KMS-11 (cell line): ENCODE measurements around the gene CYB5D1.

Experiments used
- H2AFZ ChIP-seq: fragments of 200-600 bp; sonication (generic); 2 replicates; pipeline ENCODE4 v1.6.1; 2016; ENCODE audit warnings: antibody characterized with exemption, mixed run types, low read depth
- H3K27ac ChIP-seq: fragments of 200-600 bp; sonication (generic); 2 replicates; pipeline ENCODE4 v1.6.1; 2016; ENCODE audit warnings: mild to moderate bottlenecking, mixed run types
- H3K27me3 ChIP-seq: fragments of 200-600 bp; sonication (generic); 2 replicates; pipeline ENCODE4 v1.6.1; 2017; ENCODE audit warnings: mild to moderate bottlenecking, low read depth, mixed run types, moderate library complexity; ENCODE audit not compliant: insufficient read depth
- H3K36me3 ChIP-seq: fragments of 200-600 bp; sonication (generic); 2 replicates; pipeline ENCODE4 v1.6.1; 2017; ENCODE audit warnings: mild to moderate bottlenecking, mixed run types; ENCODE audit not compliant: insufficient read depth
- H3K4me1 ChIP-seq: fragments of 200-600 bp; sonication (generic); 2 replicates; pipeline ENCODE4 v1.6.1; 2016; ENCODE audit warnings: mild to moderate bottlenecking, low read depth, mixed run types; ENCODE audit not compliant: poor library complexity, severe bottlenecking
- H3K4me2 ChIP-seq: fragments of 200-600 bp; sonication (generic); 2 replicates; pipeline ENCODE4 v1.7.0; 2016; ENCODE audit warnings: mild to moderate bottlenecking, mixed run types
- H3K4me3 ChIP-seq: fragments of 200-600 bp; sonication (generic); IDR thresholded peaks from 2 replicates; pipeline ENCODE4 v1.6.1; 2017; ENCODE audit warnings: low read depth, low read length, mixed read lengths; ENCODE audit not compliant: insufficient read depth
- H3K79me2 ChIP-seq: fragments of 200-600 bp; sonication (generic); 2 replicates; pipeline ENCODE4 v1.6.1; 2016; ENCODE audit warnings: low read depth, mixed run types; ENCODE audit not compliant: insufficient read depth
- H3K9ac ChIP-seq: fragments of 200-600 bp; sonication (generic); 2 replicates; pipeline ENCODE4 v1.6.1; 2016; ENCODE audit warnings: mild to moderate bottlenecking, mixed run types
- H4K20me1 ChIP-seq: fragments of 200-600 bp; sonication (generic); 2 replicates; pipeline ENCODE4 v1.6.1; 2016; ENCODE audit warnings: mild to moderate bottlenecking, mixed run types; ENCODE audit not compliant: insufficient read depth
- CTCF ChIP-seq: fragments of 200-600 bp; sonication (generic); conservative IDR thresholded peaks from 2 replicates; pipeline ENCODE4 v1.6.1; 2017; ENCODE audit warnings: low read depth, mild to moderate bottlenecking, antibody characterized with exemption, low read length, moderate library complexity, mixed read lengths

The CYB5D1 gene

GRCh38 chr17:7854078-7854777, 3.6 kb upstream of the CYB5D1 start:
- Histone ChIP-seq H3K4me2 (no peak overlapping the region), H3K4me3 (no peak overlapping the region), H3K27me3 (no peaks in the 10 kb centered on the region), H3K79me2 (no peaks in the 10 kb centered on the region), H3K27ac (no peak overlapping the region), H3K4me1 (no peaks in the 10 kb centered on the region), H3K36me3 (no peaks in the 10 kb centered on the region), H2AFZ (no peak overlapping the region), H3K9ac (no peak overlapping the region), H4K20me1 (no peaks in the 10 kb centered on the region)
- TF ChIP-seq CTCF = no peak

DNA sequence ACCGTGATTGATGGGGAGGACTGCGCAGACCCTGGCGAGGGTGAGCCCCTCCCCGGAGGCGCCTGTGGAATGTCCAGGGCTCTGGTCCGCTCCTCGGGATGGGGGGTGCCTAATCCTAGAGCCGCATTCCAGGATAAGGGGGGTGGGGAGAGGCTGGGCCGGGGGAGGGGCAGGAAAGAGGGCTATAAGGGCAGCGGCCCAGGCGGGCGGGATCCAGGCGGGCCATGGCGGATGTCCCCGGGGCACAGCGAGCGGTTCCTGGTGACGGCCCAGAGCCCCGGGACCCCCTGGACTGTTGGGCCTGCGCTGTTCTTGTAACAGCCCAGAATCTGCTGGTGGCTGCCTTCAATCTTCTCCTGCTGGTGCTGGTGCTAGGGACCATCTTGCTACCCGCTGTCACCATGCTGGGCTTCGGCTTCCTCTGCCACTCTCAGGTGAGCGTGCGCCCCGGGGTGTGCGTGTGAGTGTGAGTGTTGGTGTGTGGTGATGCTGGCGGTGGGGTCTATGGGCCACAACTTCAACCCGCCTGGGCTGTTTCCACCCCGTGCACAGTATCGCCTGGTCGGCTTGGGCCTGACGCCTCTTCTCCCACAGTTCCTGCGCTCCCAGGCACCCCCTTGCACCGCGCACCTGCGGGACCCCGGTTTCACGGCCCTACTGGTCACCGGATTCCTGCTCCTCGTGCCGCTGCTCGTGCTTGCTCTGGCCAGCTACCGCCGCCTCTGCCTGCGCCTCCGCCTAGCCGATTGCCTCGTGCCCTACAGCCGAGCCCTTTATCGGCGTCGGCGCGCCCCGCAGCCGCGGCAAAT, 2.7 kb upstream of the CYB5D1 start, which contains the start of gene TMEM88:
Gene TMEM88 (plus strand): TSS at position 216 of the 809 bp plus-strand sequence. CDS start 9 bp downstream, at position 225.
- no peak within 1 kb of the TSS for H3K4me3 ChIP-seq
- TF ChIP-seq CTCF = no peak

GRCh38 chr17:7855660-7856010, 2.2 kb upstream of the CYB5D1 start:
- peak overlapping the region; percentile 9; the same call in 1 of the 2 replicates for H3K4me2 ChIP-seq
- H3K4me3 ChIP-seq = no peak overlapping the region
- no peak for TF ChIP-seq CTCF
- H3K27me3 ChIP-seq = no peaks in the 10 kb centered on the region
- H4K20me1 ChIP-seq = no peaks in the 10 kb centered on the region
- H3K36me3 ChIP-seq = no peaks in the 10 kb centered on the region
- no peak overlapping the region for H3K9ac ChIP-seq
- H2AFZ ChIP-seq = no peak overlapping the region
- no peak overlapping the region for H3K27ac ChIP-seq
- no peaks in the 10 kb centered on the region for H3K79me2 ChIP-seq
- no peaks in the 10 kb centered on the region for H3K4me1 ChIP-seq

More for the DNA sequence above, 2.7 kb upstream of the CYB5D1 start, which contains the start of gene TMEM88:
- H2AFZ ChIP-seq = no peak within 1 kb of the TSS
- no peaks in the 10 kb centered on the region for H3K36me3 ChIP-seq
- no peaks in the 10 kb centered on the region for H3K4me1 ChIP-seq
- no peaks in the 10 kb centered on the region for H3K79me2 ChIP-seq
- no peaks in the 10 kb centered on the region for H3K27me3 ChIP-seq
- H3K9ac ChIP-seq = no peak within 1 kb of the TSS
- peak within 1 kb of the TSS; percentile 9; the same call in 1 of the 2 replicates for H3K4me2 ChIP-seq
- H4K20me1 ChIP-seq = no peaks in the 10 kb centered on the region
- H3K27ac ChIP-seq = no peak within 1 kb of the TSS

DNA sequence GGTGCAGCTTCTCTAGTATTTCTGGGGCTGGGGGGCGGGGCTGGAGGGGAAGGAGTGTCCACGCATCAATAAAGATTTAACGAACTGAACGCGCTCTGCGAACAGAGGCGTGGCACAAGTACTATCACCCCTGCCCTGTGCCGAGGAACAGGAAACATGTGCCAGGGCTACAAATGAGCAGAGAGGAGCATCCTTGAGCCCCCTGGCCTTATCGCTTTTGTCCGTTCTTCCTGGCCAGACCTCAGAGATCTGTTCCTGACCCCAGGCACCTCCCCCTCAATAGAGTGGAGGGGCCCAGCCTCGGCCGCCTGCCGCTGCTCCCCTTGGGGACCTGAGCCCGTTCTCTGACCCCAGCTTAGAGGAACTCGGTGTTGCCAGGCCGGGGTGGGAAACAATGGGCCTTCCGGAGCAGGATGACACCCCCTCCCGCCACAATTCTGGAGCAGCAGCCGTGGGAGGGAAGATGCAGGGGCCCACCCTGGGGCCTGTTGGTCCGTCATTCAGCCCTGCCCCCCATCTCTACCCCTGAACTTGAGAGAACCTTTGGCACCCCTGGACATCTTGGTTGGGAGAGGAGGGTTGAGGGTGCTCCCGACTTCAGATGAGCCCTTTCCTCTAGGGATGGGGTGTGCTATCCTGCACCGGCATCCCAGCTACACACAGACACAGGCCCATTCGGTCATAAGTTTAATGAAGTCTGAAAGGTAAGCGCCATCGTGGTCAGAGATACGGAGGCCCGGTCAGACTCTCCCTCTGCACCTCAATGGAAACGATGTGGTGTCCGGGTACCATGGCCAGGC, 1.6 kb upstream of the CYB5D1 start:
- Histone ChIP-seq H3K9ac (peak overlapping the region; percentile 55; the same call in 1 of the 2 replicates), H2AFZ (no peak overlapping the region), H3K4me3 (no peak overlapping the region), H3K79me2 (no peaks in the 10 kb centered on the region), H4K20me1 (no peaks in the 10 kb centered on the region), H3K4me2 (peak overlapping the region; percentile 9; the same call in 1 of the 2 replicates), H3K27me3 (no peaks in the 10 kb centered on the region), H3K4me1 (no peaks in the 10 kb centered on the region), H3K27ac (peak overlapping the region; percentile 50; the same call in 1 of the 2 replicates), H3K36me3 (no peaks in the 10 kb centered on the region)
- no peak for TF ChIP-seq CTCF
